HG03457 (cell line): ENCODE measurements around the gene TARM1.
"Not testable (repeated sequence)": the region's sequence is repeated elsewhere in the genome, so short reads cannot be mapped to it uniquely, and the experiment has no call there.

ENCODE experiments used
- ATAC-seq: cut with Tn5 transposase; IDR thresholded peaks from one replicate; pipeline ENCODE4 v1.9.1; 2021; ENCODE audit warnings: moderate number of reproducible peaks; ENCODE audit not compliant: unreplicated experiment

The TARM1 gene

GRCh38 chr19:54100561-54100960 lies 19.4 kb upstream of the TARM1 start, which contains the start of gene OSCAR:
OSCAR (minus strand) TSS chr19:54100803; CDS start chr19:54100792, 11 bp downstream.
- ATAC-seq = no peak

GRCh38 chr19:54099903-54100255 lies 18.7 kb upstream of the TARM1 start:
- not testable (repeated sequence) for ATAC-seq

- no peak for ATAC-seq
These were observed 18.2 kb upstream of the TARM1 start for GRCh38 chr19:54099190-54099902.

GRCh38 chr19:54096617-54097106 lies 15.5 kb upstream of the TARM1 start:
- ATAC-seq = no peak

- not testable (repeated sequence) for ATAC-seq
These were observed 14.9 kb upstream of the TARM1 start for GRCh38 chr19:54095859-54096616.

GRCh38 chr19:54095136-54095858 lies 14.1 kb upstream of the TARM1 start:
- no peak for ATAC-seq

DNA sequence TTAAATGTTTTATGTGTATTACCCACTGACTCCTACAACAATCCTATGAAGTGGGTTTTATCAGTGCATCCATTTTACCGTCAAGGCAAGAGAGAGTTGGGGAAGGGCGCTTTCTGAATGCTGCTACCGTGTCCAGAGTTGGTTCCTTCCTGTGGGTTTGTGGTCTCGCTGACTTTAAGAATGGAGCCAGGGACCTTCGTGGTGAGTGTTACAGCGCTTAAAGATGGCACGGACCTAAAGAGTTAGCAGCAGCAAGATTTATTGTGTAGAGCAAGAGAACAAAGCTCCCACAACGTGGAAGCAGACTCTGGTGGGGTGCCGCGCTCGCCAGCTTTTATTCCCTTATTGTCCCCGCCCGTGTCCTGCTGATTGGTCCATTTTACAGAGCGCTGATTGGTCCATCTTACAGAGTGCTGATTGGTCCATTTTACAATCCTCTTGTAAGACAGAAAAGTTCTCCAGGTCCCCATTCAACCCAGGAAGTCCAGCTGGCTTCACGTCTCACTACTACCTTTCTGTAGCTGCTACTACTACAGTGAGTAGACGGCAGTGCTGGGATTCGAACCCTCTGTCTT lies 13.3 kb upstream of the TARM1 start:
- no peak for ATAC-seq

GRCh38 chr19:54084410-54084809 lies 3.2 kb upstream of the TARM1 start:
- ATAC-seq = no peak

- no peak for ATAC-seq
These were observed 3.8 kb downstream of the TARM1 start for GRCh38 chr19:54077334-54077733.

- no peak for ATAC-seq
These were observed 6.3 kb downstream of the TARM1 start for GRCh38 chr19:54074851-54075250.

DNA sequence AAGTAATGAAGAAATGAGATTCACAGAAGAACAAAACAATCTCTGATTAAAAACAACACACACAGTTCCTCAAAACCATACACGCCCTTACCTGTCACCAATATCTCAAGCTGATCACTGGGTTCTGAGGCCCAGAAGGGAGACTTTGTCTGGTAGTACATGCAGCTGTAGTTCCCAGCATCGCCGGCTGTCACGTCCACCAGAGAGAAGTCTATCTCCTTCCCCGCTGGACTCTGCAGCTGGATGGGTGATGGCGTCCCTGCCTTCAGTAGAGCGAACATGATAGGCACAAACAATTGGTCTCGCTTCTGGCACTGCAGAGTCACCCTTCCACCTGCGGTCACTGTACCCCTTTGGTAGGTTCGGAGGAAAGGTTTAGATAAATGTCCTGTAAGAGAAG lies 7.3 kb downstream of the TARM1 start:
- ATAC-seq = no peak

GRCh38 chr19:54069470-54069869 lies 11.7 kb downstream of the TARM1 start:
- no peak for ATAC-seq

DNA sequence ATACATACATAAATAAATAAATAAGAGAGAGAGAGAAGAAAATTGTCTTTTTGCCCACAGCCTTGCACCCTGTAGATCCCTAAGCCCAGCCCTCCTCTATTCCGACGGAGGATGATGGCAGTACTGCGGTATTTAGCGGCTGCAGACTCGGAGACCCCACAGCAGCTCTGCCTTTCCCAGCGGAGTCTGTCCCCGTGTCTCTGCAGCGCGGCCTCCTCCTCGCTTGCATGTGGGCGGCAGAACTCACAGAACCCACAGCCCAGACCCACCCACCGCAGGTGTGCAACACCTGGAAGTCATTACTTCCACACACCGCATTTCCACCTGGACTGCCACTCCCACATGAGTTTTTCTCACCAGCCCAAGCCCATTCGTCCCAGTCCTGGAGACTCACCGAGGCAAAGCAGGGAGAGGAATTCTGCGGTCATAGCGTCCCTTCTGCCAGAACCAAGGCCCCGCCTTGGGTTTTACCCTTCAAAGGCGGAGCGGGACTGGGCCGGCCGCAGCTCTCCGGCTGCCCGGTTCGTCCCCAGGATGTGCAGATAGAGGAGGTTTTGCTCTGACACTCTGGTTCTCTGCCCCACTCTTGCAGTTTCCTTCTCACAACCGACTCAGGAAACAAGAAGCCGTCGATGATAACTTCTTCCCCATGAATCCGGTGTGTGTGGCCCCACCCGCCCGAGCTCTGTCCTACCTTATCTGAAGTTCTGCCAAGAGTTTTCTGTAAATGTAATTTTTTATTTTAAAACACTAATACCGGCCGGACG lies 17.6 kb downstream of the TARM1 start, which contains the start of gene VSTM1:
Gene VSTM1, minus strand, starts transcription at position 548 of the 767 bp plus-strand sequence. Its CDS starts 120 bp downstream, at position 428.
- no peak for ATAC-seq

GRCh38 chr19:54062643-54063042 lies 18.5 kb downstream of the TARM1 start:
- no peak for ATAC-seq

GRCh38 chr19:54047616-54048015 lies 33.5 kb downstream of the TARM1 start:
- ATAC-seq = no peak

DNA sequence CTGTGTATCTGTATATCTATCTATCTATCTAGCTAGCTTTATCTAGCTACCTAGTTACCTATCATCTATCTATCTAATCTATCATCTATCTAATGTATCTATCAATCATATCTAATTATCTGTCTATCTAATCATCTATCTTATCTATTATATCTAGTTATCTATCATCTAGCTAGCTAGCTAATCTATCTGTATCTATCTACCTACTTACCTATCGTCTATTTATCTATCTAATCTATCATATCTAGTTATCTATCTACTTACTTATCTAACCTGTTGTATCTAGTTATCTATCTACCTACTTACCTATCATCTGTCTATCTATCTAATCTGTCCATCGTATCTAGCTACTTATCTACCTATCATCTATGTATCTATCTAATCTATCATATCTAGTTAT lies 35.4 kb downstream of the TARM1 start:
- no peak for ATAC-seq

DNA sequence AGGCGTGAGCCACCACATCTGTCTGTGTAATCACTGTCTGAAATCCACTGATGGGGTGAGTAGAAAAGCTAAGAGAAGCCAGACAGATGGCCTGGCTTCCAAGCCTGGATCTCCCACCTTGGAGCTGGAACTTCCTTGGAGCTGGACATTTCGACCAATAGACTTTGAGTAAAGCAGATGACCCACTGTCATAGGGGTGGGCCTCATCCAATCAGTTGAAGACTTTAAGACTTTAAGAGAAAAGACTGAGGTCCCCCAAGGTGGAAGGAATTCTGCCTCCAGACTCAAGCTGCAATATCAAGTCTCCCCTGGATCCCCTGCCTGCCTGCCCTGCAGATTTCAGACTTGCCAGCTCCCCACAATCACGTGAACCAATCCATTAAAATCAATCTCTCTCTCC lies 38.2 kb downstream of the TARM1 start:
- ATAC-seq = no peak

- ATAC-seq = no peak
These were observed 39.1 kb downstream of the TARM1 start for GRCh38 chr19:54041969-54042606.

DNA sequence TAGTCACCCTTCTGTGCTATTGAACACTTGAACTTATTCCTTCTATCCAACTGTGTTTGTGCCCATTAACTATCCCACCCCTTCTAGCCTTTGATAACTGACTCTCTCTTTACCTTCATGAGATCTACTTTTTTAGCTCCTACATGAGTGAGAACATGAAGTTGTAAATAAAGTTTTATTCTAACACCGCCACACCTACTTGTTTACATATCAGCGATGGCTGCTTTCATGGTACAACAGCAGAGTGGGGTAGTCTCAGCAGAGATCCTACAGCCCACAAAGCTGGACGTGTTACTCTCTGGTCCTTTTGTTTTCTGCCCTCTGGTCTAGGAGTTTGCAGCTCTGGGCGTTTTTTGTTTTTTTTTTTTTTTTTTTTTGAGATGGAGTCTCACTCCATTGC lies 41.2 kb downstream of the TARM1 start:
- no peak for ATAC-seq

DNA sequence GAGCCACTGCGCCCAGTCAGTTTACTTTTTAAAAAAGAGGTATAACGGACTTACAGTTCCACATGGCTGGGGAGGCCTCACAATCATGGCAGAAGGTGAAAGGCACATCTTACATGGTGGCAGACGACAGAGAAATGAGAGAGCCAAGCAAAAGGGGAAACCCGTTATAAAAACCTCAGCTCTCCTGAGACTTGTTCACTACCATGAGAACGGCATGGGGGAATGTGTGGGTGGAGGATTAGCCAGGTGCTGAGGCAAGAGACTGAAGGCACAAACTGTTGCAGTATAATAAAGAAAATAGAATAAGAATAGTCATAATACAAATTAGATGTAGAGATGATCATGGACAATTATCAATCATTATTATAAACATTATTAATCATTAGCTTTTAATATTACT lies 44.6 kb downstream of the TARM1 start:
- ATAC-seq = not testable (repeated sequence)
